DND-41 (cell line): ENCODE measurements around the gene FRMPD4.

ENCODE experiments used
- ATAC-seq: fragments of 200-7000 bp; cut with Tn5 transposase; 3 replicates; pipeline ENCODE4 v1.9.1; 2021; ENCODE audit warnings: low read depth; ENCODE audit not compliant: insufficient read depth
- DNase-seq: peaks from one replicate; pipeline ENCODE4 v3.0.0-alpha.2; 2020
- H2AFZ ChIP-seq: 2 replicates; pipeline ENCODE4 v1.6.0; 2012; ENCODE audit warnings: low read depth, low read length
- H3K27ac ChIP-seq: 2 replicates; pipeline ENCODE4 v1.5.1; 2012; ENCODE audit warnings: low read length, inconsistent platforms
- H3K27me3 ChIP-seq: fragments of 200-600 bp; sonication (generic); 2 replicates; pipeline ENCODE4 v1.6.0; 2012; ENCODE audit warnings: low read length, mild to moderate bottlenecking, inconsistent platforms; ENCODE audit not compliant: insufficient read depth, poor library complexity
- H3K36me3 ChIP-seq: 2 replicates; pipeline ENCODE4 v1.5.1; 2012; ENCODE audit warnings: low read length, inconsistent platforms; ENCODE audit not compliant: insufficient read depth
- H3K4me1 ChIP-seq: 2 replicates; pipeline ENCODE4 v1.5.1; 2012; ENCODE audit warnings: mild to moderate bottlenecking, low read length; ENCODE audit not compliant: insufficient read depth
- H3K4me2 ChIP-seq: 2 replicates; pipeline ENCODE4 v1.6.0; 2012; ENCODE audit warnings: mild to moderate bottlenecking, moderate library complexity, low read length, inconsistent platforms; ENCODE audit not compliant: insufficient read depth
- H3K4me3 ChIP-seq, 2 experiments: fragments of 200-600 bp in 1 of 2; shearing (Covaris generic) in 1 of 2; 2 replicates each; pipeline ENCODE4 v1.5.1; 2012 to 2016; ENCODE audit warnings: inconsistent platforms in 2 of 2, low read length in 2 of 2, mild to moderate bottlenecking in 2 of 2, low read depth in 1 of 2, moderate library complexity in 1 of 2
- H3K79me2 ChIP-seq: 2 replicates; pipeline ENCODE4 v1.6.0; 2012; ENCODE audit warnings: low read length, inconsistent platforms; ENCODE audit not compliant: insufficient read depth
- H3K9ac ChIP-seq: 2 replicates; pipeline ENCODE4 v1.6.0; 2012; ENCODE audit warnings: low read depth, mild to moderate bottlenecking, inconsistent platforms, low read length, moderate library complexity
- H3K9me3 ChIP-seq: 2 replicates; pipeline ENCODE4 v1.5.1; 2012; ENCODE audit warnings: low read length, moderate library complexity, mild to moderate bottlenecking, inconsistent platforms; ENCODE audit not compliant: insufficient read depth, severe bottlenecking
- H4K20me1 ChIP-seq: 2 replicates; pipeline ENCODE4 v1.6.0; 2012; ENCODE audit warnings: low read length; ENCODE audit not compliant: insufficient read depth
- EZH2 ChIP-seq: IDR thresholded peaks from 3 replicates; pipeline ENCODE4 v1.6.1; 2012; ENCODE audit warnings: borderline replicate concordance, low read depth, mild to moderate bottlenecking, moderate library complexity, low read length, inconsistent platforms; ENCODE audit not compliant: severe bottlenecking
- TF ChIP-seq, protein P1 (sequence below): IDR thresholded peaks from 2 replicates; pipeline ENCODE4 v1.5.1; 2012; ENCODE audit warnings: borderline replicate concordance, low read length, moderate library complexity, mild to moderate bottlenecking; ENCODE audit not compliant: poor library complexity, severe bottlenecking; ENCODE audit errors: extremely low read depth

Gene FRMPD4

DNA sequence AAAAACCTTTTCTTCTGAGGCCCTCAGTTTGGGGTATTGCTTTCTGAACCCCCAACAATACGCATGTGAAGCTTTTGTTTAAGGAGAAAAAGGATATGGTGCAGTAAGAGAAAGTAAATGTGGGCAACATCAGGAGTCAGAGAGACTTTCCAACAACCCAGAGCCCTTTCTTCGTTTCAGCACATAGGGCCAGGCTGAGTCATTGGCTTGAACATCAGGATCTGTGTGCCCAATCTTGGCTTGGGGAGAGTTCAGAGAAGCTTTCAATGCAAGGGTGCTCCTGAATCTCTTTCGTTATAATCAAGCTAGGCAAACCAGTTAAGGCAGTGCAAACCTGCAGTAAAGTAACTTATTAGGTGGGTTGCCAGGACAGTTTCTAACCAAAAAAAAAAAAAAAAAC is 191.2 kb downstream of the FRMPD4 start:
- no peak for ATAC-seq
- TF ChIP-seq, protein P1, sequence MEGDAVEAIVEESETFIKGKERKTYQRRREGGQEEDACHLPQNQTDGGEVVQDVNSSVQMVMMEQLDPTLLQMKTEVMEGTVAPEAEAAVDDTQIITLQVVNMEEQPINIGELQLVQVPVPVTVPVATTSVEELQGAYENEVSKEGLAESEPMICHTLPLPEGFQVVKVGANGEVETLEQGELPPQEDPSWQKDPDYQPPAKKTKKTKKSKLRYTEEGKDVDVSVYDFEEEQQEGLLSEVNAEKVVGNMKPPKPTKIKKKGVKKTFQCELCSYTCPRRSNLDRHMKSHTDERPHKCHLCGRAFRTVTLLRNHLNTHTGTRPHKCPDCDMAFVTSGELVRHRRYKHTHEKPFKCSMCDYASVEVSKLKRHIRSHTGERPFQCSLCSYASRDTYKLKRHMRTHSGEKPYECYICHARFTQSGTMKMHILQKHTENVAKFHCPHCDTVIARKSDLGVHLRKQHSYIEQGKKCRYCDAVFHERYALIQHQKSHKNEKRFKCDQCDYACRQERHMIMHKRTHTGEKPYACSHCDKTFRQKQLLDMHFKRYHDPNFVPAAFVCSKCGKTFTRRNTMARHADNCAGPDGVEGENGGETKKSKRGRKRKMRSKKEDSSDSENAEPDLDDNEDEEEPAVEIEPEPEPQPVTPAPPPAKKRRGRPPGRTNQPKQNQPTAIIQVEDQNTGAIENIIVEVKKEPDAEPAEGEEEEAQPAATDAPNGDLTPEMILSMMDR, result no peak
- TF ChIP-seq EZH2, result no peak
- H3K4me1 ChIP-seq, result no peaks in the 10 kb centered on the region
- H3K27me3 ChIP-seq, result no peaks in the 10 kb centered on the region
- H3K27ac ChIP-seq, result no peak overlapping the region
- H2AFZ ChIP-seq, result no peak overlapping the region
- H3K4me2 ChIP-seq, result no peak overlapping the region
- H3K36me3 ChIP-seq, result no peaks in the 10 kb centered on the region
- DNase-seq, result no peak
- H3K9ac ChIP-seq, result no peak overlapping the region
- no peaks in the 10 kb centered on the region for H4K20me1 ChIP-seq
- H3K79me2 ChIP-seq, result no peaks in the 10 kb centered on the region
- H3K4me3 ChIP-seq, result no peak overlapping the region
- no peaks in the 10 kb centered on the region for H3K9me3 ChIP-seq

GRCh38 chrX:12330841-12331240 is 192.6 kb downstream of the FRMPD4 start:
- no peak overlapping the region for H3K9ac ChIP-seq
- no peaks in the 10 kb centered on the region for H3K79me2 ChIP-seq
- no peaks in the 10 kb centered on the region for H3K4me1 ChIP-seq
- no peak overlapping the region for H2AFZ ChIP-seq
- no peak overlapping the region for H3K4me2 ChIP-seq
- H4K20me1 ChIP-seq, result no peaks in the 10 kb centered on the region
- no peaks in the 10 kb centered on the region for H3K36me3 ChIP-seq
- TF ChIP-seq, protein P1, result no peak
- no peak for TF ChIP-seq EZH2
- no peaks in the 10 kb centered on the region for H3K9me3 ChIP-seq
- DNase-seq (no peak), ATAC-seq (no peak)
- no peak overlapping the region for H3K4me3 ChIP-seq
- H3K27me3 ChIP-seq, result no peaks in the 10 kb centered on the region
- no peak overlapping the region for H3K27ac ChIP-seq

- H3K4me3 ChIP-seq, result no peak overlapping the region
- no peak overlapping the region for H3K4me2 ChIP-seq
These were observed 194.6 kb downstream of the FRMPD4 start for GRCh38 chrX:12332786-12333347.

More at GRCh38 chrX:12332786-12333347, 194.6 kb downstream of the FRMPD4 start:
- no peaks in the 10 kb centered on the region for H3K36me3 ChIP-seq
- H3K27me3 ChIP-seq, result no peaks in the 10 kb centered on the region
- no peak overlapping the region for H3K27ac ChIP-seq
- TF ChIP-seq, protein P1, result no peak
- TF ChIP-seq EZH2, result no peak
- DNase-seq (no peak), ATAC-seq (no peak)
- H3K79me2 ChIP-seq, result no peaks in the 10 kb centered on the region
- H3K9ac ChIP-seq, result no peak overlapping the region
- no peaks in the 10 kb centered on the region for H3K4me1 ChIP-seq
- no peaks in the 10 kb centered on the region for H4K20me1 ChIP-seq
- H2AFZ ChIP-seq, result no peak overlapping the region
- H3K9me3 ChIP-seq, result no peaks in the 10 kb centered on the region
